HG02852 (cell line): ENCODE data around the gene LRPAP1.

ENCODE experiments used
- ATAC-seq: cut with Tn5 transposase; IDR thresholded peaks from one replicate; pipeline ENCODE4 v1.9.1; 2021; ENCODE audit warnings: mild to moderate bottlenecking, moderate library complexity; ENCODE audit not compliant: unreplicated experiment

LRPAP1 gene

GRCh38 chr4:3488820-3489219, 43.4 kb downstream of the LRPAP1 start:
- no peak for ATAC-seq

- ATAC-seq: no peak
Measured at GRCh38 chr4:3487861-3488260, 44.4 kb downstream of the LRPAP1 start.

- no peak for ATAC-seq
Measured at GRCh38 chr4:3486541-3487540, 45.4 kb downstream of the LRPAP1 start.

- ATAC-seq: no peak
Measured at GRCh38 chr4:3485886-3486540, 46.2 kb downstream of the LRPAP1 start.

- ATAC-seq: no peak
Measured at GRCh38 chr4:3485011-3485791, 47.0 kb downstream of the LRPAP1 start.

GRCh38 chr4:3484057-3484973, 47.9 kb downstream of the LRPAP1 start:
- no peak for ATAC-seq

GRCh38 chr4:3483471-3483921, 48.7 kb downstream of the LRPAP1 start:
- no peak for ATAC-seq

GRCh38 chr4:3482707-3483106, 49.5 kb downstream of the LRPAP1 start:
- ATAC-seq: no peak

GRCh38 chr4:3481783-3482393, 50.3 kb downstream of the LRPAP1 start:
- ATAC-seq: no peak

GRCh38 chr4:3481113-3481531, 51.1 kb downstream of the LRPAP1 start:
- no peak for ATAC-seq

GRCh38 chr4:3480528-3481112, 51.6 kb downstream of the LRPAP1 start:
- no peak for ATAC-seq

- no peak for ATAC-seq
Measured at GRCh38 chr4:3479358-3480101, 52.7 kb downstream of the LRPAP1 start.

GRCh38 chr4:3478446-3479357, 53.5 kb downstream of the LRPAP1 start:
- ATAC-seq: no peak

- ATAC-seq: no peak
Measured at GRCh38 chr4:3477750-3478430, 54.3 kb downstream of the LRPAP1 start.

- ATAC-seq: no peak
Measured at GRCh38 chr4:3476936-3477749, 55.1 kb downstream of the LRPAP1 start.

- no peak for ATAC-seq
Measured at GRCh38 chr4:3476341-3476747, 55.9 kb downstream of the LRPAP1 start.
